H9 (cell line): Measurements from ENCODE around the gene TMC2. TPM values are rescaled to one million over a fixed set of nuclear protein-coding genes. Genes with fewer than 3 reads are reported as not detected.

ENCODE experiments used
- DNase-seq: peaks from one replicate; pipeline ENCODE4 v3.0.0-alpha.2; 2017
- H2AFZ ChIP-seq: one replicate; pipeline ENCODE4 v1.6.1; 2013; ENCODE audit warnings: mild to moderate bottlenecking, low read length, control low read depth, moderate library complexity
- H2AK5ac ChIP-seq: 2 replicates; pipeline ENCODE4 v1.6.1; 2013; ENCODE audit warnings: low read length, control low read depth, mixed read lengths; ENCODE audit not compliant: insufficient read length
- H2BK120ac ChIP-seq: one replicate; pipeline ENCODE4 v1.6.1; 2013; ENCODE audit warnings: low read depth, mild to moderate bottlenecking, low read length, control low read depth, inconsistent platforms; ENCODE audit not compliant: poor library complexity, severe bottlenecking
- H2BK12ac ChIP-seq: 2 replicates; pipeline ENCODE4 v1.6.1; 2013; ENCODE audit warnings: low read length, control low read depth, mixed read lengths, low read depth; ENCODE audit not compliant: insufficient read length
- H2BK15ac ChIP-seq: 2 replicates; pipeline ENCODE4 v1.6.1; 2013; ENCODE audit warnings: low read depth, low read length, control low read depth
- H2BK20ac ChIP-seq: one replicate; pipeline ENCODE4 v1.6.1; 2013; ENCODE audit warnings: low read depth, mild to moderate bottlenecking, low read length, control low read depth, inconsistent platforms; ENCODE audit not compliant: poor library complexity, severe bottlenecking
- H2BK5ac ChIP-seq: 2 replicates; pipeline ENCODE4 v1.6.1; 2013; ENCODE audit warnings: low read length, control low read depth, mixed read lengths; ENCODE audit not compliant: insufficient read length
- H3K14ac ChIP-seq: 2 replicates; pipeline ENCODE4 v1.6.1; 2013; ENCODE audit warnings: low read length, control low read depth; ENCODE audit not compliant: insufficient read depth
- H3K18ac ChIP-seq: 2 replicates; pipeline ENCODE4 v1.6.1; 2013; ENCODE audit warnings: low read depth, mild to moderate bottlenecking, mixed read lengths, low read length, control low read depth; ENCODE audit not compliant: insufficient read length
- H3K23ac ChIP-seq: 2 replicates; pipeline ENCODE4 v1.6.1; 2013; ENCODE audit warnings: low read length, control low read depth, mixed read lengths, low read depth; ENCODE audit not compliant: insufficient read length
- H3K23me2 ChIP-seq: 2 replicates; pipeline ENCODE4 v1.6.1; 2013; ENCODE audit warnings: low read depth, mild to moderate bottlenecking, mixed read lengths, low read length, control low read depth; ENCODE audit not compliant: insufficient read length, poor library complexity, severe bottlenecking
- H3K27ac ChIP-seq: 2 replicates; pipeline ENCODE4 v1.5.1; 2013; ENCODE audit warnings: low read length, control low read depth, mixed read lengths, low read depth; ENCODE audit not compliant: insufficient read length
- H3K27me3 ChIP-seq: 2 replicates; pipeline ENCODE4 v1.6.1; 2013; ENCODE audit warnings: low read length, control low read depth, inconsistent platforms; ENCODE audit not compliant: insufficient read depth
- H3K4ac ChIP-seq: 2 replicates; pipeline ENCODE4 v1.6.1; 2013; ENCODE audit warnings: low read depth, mild to moderate bottlenecking, control low read depth, inconsistent platforms, low read length, moderate library complexity
- H3K4me1 ChIP-seq: 2 replicates; pipeline ENCODE4 v1.6.1; 2013; ENCODE audit warnings: low read length, control low read depth, inconsistent platforms; ENCODE audit not compliant: insufficient read depth
- H3K4me2 ChIP-seq: 2 replicates; pipeline ENCODE4 v1.6.1; 2013; ENCODE audit warnings: low read length, control low read depth, mixed read lengths; ENCODE audit not compliant: insufficient read length, insufficient read depth
- H3K56ac ChIP-seq: 2 replicates; pipeline ENCODE4 v1.6.1; 2013; ENCODE audit warnings: low read depth, mild to moderate bottlenecking, mixed read lengths, low read length, control low read depth; ENCODE audit not compliant: insufficient read length
- H3K79me1 ChIP-seq: 2 replicates; pipeline ENCODE4 v1.6.1; 2013; ENCODE audit warnings: low read depth, mild to moderate bottlenecking, moderate library complexity, low read length, control low read depth, inconsistent platforms; ENCODE audit not compliant: insufficient read depth, poor library complexity, severe bottlenecking
- H3K79me2 ChIP-seq: 2 replicates; pipeline ENCODE4 v1.6.1; 2013; ENCODE audit warnings: low read length, control low read depth, inconsistent platforms; ENCODE audit not compliant: insufficient read depth
- H3K9ac ChIP-seq: 2 replicates; pipeline ENCODE4 v1.6.1; 2013; ENCODE audit warnings: low read length, control low read depth, mixed read lengths; ENCODE audit not compliant: insufficient read length; ENCODE audit errors: extremely low read depth
- H3K9me3 ChIP-seq: one replicate; pipeline ENCODE4 v1.6.1; 2013; ENCODE audit warnings: low read depth, low read length, inconsistent platforms; ENCODE audit not compliant: control insufficient read depth
- H3T11ph ChIP-seq: one replicate; pipeline ENCODE4 v1.6.1; 2013; ENCODE audit warnings: mild to moderate bottlenecking, low read length, control low read depth, inconsistent platforms
- H4K20me1 ChIP-seq: one replicate; pipeline ENCODE4 v1.6.1; 2013; ENCODE audit not compliant: control insufficient read depth, insufficient read length, insufficient read depth
- H4K5ac ChIP-seq: 2 replicates; pipeline ENCODE4 v1.6.1; 2013; ENCODE audit warnings: low read depth, mild to moderate bottlenecking, mixed read lengths, low read length, control low read depth; ENCODE audit not compliant: insufficient read length
- H4K8ac ChIP-seq: replicated peaks from 2 replicates; pipeline ENCODE4 v1.6.1; 2013; ENCODE audit warnings: low read length, control low read depth, mixed read lengths, low read depth; ENCODE audit not compliant: insufficient read length
- H4K91ac ChIP-seq: 2 replicates; pipeline ENCODE4 v1.6.1; 2013; ENCODE audit warnings: low read depth, mild to moderate bottlenecking, moderate library complexity, mixed read lengths, low read length, control low read depth; ENCODE audit not compliant: insufficient read length
- H3K27ac Mint-ChIP-seq, 3 experiments: 2 replicates in 2 of 3; 3 replicates in 1 of 3; pipeline ENCODE4 v1.8.0; 2020 to 2021; ENCODE audit warnings: mixed read lengths in 3 of 3, mild to moderate bottlenecking in 1 of 3, moderate library complexity in 1 of 3
- H3K27me3 Mint-ChIP-seq: 2 replicates; pipeline ENCODE4 v1.8.0; 2021; ENCODE audit warnings: low read depth, mild to moderate bottlenecking, moderate library complexity, mixed read lengths
- H3K36me3 Mint-ChIP-seq, 3 experiments: 2 replicates in 2 of 3; 3 replicates in 1 of 3; pipeline ENCODE4 v1.8.0; 2020 to 2021; ENCODE audit warnings: low read depth in 3 of 3, mixed read lengths in 3 of 3; ENCODE audit not compliant: insufficient read depth in 1 of 3
- H3K4me1 Mint-ChIP-seq, 2 experiments: 2 replicates each; pipeline ENCODE4 v1.8.0; 2020; ENCODE audit warnings: mixed read lengths in 2 of 2
- H3K4me3 Mint-ChIP-seq, 2 experiments: 2 replicates in 1 of 2; 3 replicates in 1 of 2; pipeline ENCODE4 v1.8.0; 2020 to 2021; ENCODE audit warnings: mild to moderate bottlenecking in 2 of 2, mixed read lengths in 2 of 2, moderate library complexity in 1 of 2
- H3K9me3 Mint-ChIP-seq, 2 experiments: 2 replicates in 1 of 2; 3 replicates in 1 of 2; pipeline ENCODE4 v1.8.0; 2020; ENCODE audit warnings: mild to moderate bottlenecking in 2 of 2, mixed read lengths in 2 of 2, moderate library complexity in 1 of 2
- WGBS: extraction: QIAGEN DNeasy Blood & Tissue Kit; methylation state at CpG from one replicate; pipeline ENCODE4 v1.1.7; 2013; ENCODE audit warnings: missing lambda C conversion rate, low lambda C conversion rate, mixed read lengths; ENCODE audit not compliant: insufficient read length; ENCODE audit errors: extremely low coverage; 5-methylcytosine and 5-hydroxymethylcytosine counted together
- microRNA-seq: library from miRNA; unstranded; fragments of <30 nt; microRNA quantifications from one replicate; pipeline ENCODE4, GENCODE V29; 2020; ENCODE audit warnings: borderline microRNAs expressed
- total RNA-seq: library from RNA; stranded (reverse); gene quantifications from 2 replicates; pipeline ENCODE4 v1.2.1, GENCODE V29; 2021
- TF ChIP-seq, protein P1 (sequence below): fragments of 200-600 bp; sonication (generic); conservative IDR thresholded peaks from 3 replicates; pipeline ENCODE4 v1.8.0; 2021; ENCODE audit warnings: antibody characterized with exemption, mild to moderate bottlenecking

The TMC2 gene
- total RNA-seq, 1 experiment from 2014 or later = not detected

DNA sequence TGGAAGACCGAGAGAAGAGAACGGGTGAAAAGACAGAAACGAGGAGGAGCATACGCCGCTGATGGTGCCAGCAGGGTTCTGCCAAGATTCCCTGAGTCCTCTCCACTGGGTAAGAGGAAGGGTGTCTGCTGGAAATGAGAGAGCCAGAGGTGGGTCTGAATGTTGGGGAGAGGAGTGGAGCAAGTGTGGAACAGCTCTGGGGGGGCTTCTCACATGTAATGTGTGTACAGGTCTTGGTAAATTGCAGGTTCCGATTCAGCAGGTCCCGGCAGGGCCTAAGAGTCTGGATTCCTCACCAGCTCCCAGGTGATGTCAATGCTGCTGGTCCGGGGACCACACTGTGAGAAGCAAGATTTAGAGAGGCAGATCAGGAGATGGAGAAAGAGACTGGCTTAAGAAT lies 154.8 kb downstream of the TMC2 start:
- H3K27me3 ChIP-seq = peaks cover 55% of the 10 kb centered on the region
- H3K4me1 ChIP-seq = no peaks in the 10 kb centered on the region
- H3K9me3 Mint-ChIP-seq = peaks cover 2 to 3% of the 10 kb centered on the region in 2 experiments
- no peak overlapping the region for H2BK15ac ChIP-seq
- H3K27ac ChIP-seq = no peak overlapping the region
- no peak overlapping the region for H3K23ac ChIP-seq
- peaks cover 4% of the 10 kb centered on the region for H4K20me1 ChIP-seq
- no peak overlapping the region for H2BK120ac ChIP-seq
- H3K4me1 Mint-ChIP-seq = peaks cover 20 to 39% of the 10 kb centered on the region in 2 experiments
- H3K56ac ChIP-seq = no peak overlapping the region
- H3K9me3 ChIP-seq = no peaks in the 10 kb centered on the region
- H3K18ac ChIP-seq = no peak overlapping the region
- DNase-seq = no peak
- peaks cover 86% of the 10 kb centered on the region for H3K27me3 Mint-ChIP-seq
- H2BK5ac ChIP-seq = no peak overlapping the region
- no peak overlapping the region for H3K14ac ChIP-seq
- H3K36me3 Mint-ChIP-seq = peaks cover 0 to 5% (median 0%) of the 10 kb centered on the region in 3 experiments; a peak in 2 of 7 replicates
- no peak overlapping the region for H2BK20ac ChIP-seq
- TF ChIP-seq, protein P1, sequence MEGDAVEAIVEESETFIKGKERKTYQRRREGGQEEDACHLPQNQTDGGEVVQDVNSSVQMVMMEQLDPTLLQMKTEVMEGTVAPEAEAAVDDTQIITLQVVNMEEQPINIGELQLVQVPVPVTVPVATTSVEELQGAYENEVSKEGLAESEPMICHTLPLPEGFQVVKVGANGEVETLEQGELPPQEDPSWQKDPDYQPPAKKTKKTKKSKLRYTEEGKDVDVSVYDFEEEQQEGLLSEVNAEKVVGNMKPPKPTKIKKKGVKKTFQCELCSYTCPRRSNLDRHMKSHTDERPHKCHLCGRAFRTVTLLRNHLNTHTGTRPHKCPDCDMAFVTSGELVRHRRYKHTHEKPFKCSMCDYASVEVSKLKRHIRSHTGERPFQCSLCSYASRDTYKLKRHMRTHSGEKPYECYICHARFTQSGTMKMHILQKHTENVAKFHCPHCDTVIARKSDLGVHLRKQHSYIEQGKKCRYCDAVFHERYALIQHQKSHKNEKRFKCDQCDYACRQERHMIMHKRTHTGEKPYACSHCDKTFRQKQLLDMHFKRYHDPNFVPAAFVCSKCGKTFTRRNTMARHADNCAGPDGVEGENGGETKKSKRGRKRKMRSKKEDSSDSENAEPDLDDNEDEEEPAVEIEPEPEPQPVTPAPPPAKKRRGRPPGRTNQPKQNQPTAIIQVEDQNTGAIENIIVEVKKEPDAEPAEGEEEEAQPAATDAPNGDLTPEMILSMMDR = no peak
- no peak overlapping the region for H3K4ac ChIP-seq
- no peak overlapping the region for H3K27ac Mint-ChIP-seq
- H2BK12ac ChIP-seq = no peak overlapping the region
- H3K23me2 ChIP-seq = peaks cover 4% of the 10 kb centered on the region
- no peaks in the 10 kb centered on the region for H3K79me2 ChIP-seq
- H3K4me2 ChIP-seq = no peak overlapping the region
- H4K8ac ChIP-seq = no peak overlapping the region
- no peak overlapping the region for H4K91ac ChIP-seq
- no peaks in the 10 kb centered on the region for H3K79me1 ChIP-seq
- H4K5ac ChIP-seq = no peak overlapping the region
- peak overlapping the region; percentile 81 to 86; a peak in 4 of 5 replicates for H3K4me3 Mint-ChIP-seq
- no CpG with 5 or more reads among the region's 8 CpGs for WGBS
- no peak overlapping the region for H2AK5ac ChIP-seq
- no peak overlapping the region for H2AFZ ChIP-seq
- H3K9ac ChIP-seq = no peak overlapping the region
- H3T11ph ChIP-seq = no peak overlapping the region

Small RNA genes within 50 kb of the gene (microRNA-seq; reads per million reads assigned to microRNA genes)
- 4.3 reads per million, percentile 32 among the genes with 10 or more reads in this experiment for gene MIR1292

Other genes starting within 250 kb of the TMC2 start
- gene TGM3, start 240.6 kb upstream of the TMC2 start, total RNA-seq = not detected in 2 replicates
- not detected in 2 replicates for gene TGM6, start 155.7 kb upstream of the TMC2 start, total RNA-seq
- gene SNRPB, start 65.8 kb upstream of the TMC2 start, total RNA-seq = 462 and 482 TPM in 2 replicates
- 3.4 and 4.0 TPM in 2 replicates for gene ZNF343, start 27.7 kb upstream of the TMC2 start, total RNA-seq
- gene NOP56, start 116.1 kb downstream of the TMC2 start, total RNA-seq = 756 and 774 TPM in 2 replicates
- 114 and 122 TPM in 2 replicates for gene IDH3B, start 127.6 kb downstream of the TMC2 start, total RNA-seq
- gene EBF4, start 156.2 kb downstream of the TMC2 start, total RNA-seq = 3.9 and 4.3 TPM in 2 replicates